ENCODE measurements around the gene MMRN1.

The MMRN1 gene

DNA sequence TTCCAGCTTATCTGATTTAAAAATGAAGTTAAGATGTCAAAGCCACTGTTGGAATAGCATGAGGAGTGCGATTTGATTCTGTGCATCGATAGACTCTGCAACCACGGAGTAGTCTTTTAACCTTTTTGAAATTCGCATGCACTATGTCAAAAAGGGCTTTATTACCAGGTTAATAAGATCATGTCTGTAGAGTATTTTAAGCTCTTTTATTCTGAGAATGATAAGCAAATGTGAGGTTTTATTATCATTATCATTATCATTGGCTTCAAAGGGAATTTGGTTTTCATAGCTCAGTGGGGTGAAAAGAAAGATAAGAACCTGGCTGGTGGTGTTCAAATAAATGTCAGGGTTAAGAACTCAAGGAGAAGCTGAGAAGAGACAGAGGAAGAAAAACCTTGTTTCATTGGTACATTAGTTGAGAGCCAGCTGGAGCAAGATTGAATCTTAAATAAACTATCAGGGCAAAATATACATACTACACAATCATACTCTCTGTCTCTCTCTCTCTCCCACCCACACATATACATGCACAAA, 102.6 kb downstream of the MMRN1 start:
- no peak for DNase-seq

DNA sequence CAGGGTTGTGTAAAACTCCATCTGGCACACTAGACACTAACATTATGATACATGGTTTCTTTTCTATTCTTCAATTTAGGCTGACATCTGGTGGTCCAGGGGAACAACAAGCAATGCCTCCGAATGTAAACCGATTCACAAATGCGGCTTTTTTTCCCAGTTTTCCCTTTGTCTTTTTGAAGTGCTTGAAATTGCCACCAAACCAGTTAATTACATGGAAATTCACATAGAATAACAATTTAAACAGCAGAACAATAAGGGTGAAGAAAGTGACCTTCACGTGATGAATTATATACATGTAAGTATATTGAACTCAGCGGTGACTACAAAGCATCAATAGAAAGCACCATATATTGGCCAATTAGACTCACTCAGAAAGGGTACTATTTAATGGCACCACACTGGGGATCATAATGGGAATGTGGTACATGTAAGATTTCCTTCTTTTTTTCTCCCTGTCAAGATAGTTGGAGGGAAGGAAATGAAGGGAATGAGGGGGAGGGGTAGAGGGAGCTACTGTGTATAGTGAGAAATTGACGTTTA, 103.9 kb downstream of the MMRN1 start:
- peak in 2 of 3 experiments; percentile 77 to 94 for DNase-seq

DNA sequence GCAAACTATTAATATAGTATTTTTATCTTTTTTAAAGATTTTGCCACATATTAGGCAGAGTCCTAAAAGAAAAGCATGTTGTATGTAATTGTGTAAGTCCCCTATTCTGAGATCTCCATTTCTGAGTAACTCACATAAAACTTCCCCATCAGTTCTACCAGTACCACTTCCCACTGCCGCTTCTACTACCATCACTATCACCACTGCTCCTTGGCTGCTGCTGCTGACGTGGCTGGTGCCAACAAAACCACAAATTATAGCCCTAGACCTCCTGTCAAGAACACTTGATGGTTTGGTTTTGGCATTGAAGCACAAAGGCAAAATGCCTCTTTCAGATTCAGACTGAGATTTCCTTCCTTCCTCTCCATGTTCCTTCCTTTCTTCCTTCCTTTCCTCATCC, 106.4 kb downstream of the MMRN1 start:
- peak in 2 of 3 experiments; percentile 9 to 59 for DNase-seq

DNA sequence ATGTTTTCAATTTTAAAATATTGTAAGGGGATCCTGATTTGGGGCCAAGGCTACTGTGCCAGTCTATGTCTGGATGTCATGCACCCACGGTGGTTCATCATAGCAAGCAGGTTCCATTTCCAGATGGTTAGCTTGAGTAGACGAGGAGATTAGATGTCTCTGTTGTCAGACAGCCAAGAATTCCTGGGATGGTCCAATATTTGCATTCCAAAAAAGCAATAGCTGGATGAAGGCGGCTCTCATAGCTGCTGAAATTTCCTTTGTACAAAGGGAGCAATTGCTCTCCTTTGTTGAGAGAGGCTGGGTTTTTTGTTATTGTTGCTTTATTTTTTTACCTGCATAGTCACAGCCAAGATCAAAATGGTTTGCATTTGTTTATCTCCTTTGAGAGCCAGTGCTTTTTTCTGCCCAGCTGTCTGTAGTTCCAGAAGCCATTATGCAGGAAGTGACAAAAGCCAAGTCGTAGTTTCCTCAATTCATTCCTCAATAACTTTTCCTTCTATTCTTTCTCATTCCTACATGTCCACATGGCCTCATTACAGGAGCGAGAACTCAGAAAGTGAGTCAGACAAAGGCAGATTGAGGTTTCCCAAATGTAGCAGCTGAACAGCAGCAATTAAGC, 107.9 kb downstream of the MMRN1 start:
- DNase-seq: no peak

All from NCI-H1417 (cell line).